Measurements from ENCODE around the gene TBC1D24. TPM values are rescaled to one million over a fixed set of nuclear protein-coding genes. Genes with fewer than 3 reads are reported as not detected.
"Not testable (repeated sequence)": the region's sequence is repeated elsewhere in the genome, so short reads cannot be mapped to it uniquely, and the experiment has no call there.

Gene TBC1D24
- total RNA-seq, 4 donors from 2014 or later: 0.59 to 21.6 (median 4.6) TPM

GRCh38 chr16:2432801-2433505 is 42.0 kb upstream of the TBC1D24 start:
- Histone ChIP-seq H3K4me1 (peaks cover 6 to 9% of the 10 kb centered on the region in 2 donors), H3K4me3 (no peak overlapping the region), H3K27me3 (no peaks in the 10 kb centered on the region), H3K36me3 (no peaks in the 10 kb centered on the region), H3K27ac (no peak overlapping the region), H3K9me3 (no peaks in the 10 kb centered on the region)
- TF ChIP-seq POLR2A (IDR thresholded peaks at IDR 0.05): no peak
- TF ChIP-seq CTCF (IDR thresholded peaks at IDR 0.05): no peak
- intact Hi-C loops (cut with DNase I; ENCODE audit: low total_unique reads): no loop called here
- DNase-seq: no peak

- H3K9me3 ChIP-seq; DNase-seq; H3K4me1 ChIP-seq; H3K27me3 ChIP-seq; H3K27ac ChIP-seq; intact Hi-C loops (cut with DNase I; ENCODE audit: low total_unique reads); H3K4me3 ChIP-seq; H3K36me3 ChIP-seq: not testable (repeated sequence)
Measured at GRCh38 chr16:2435236-2435635, 39.7 kb upstream of the TBC1D24 start.

- no peak for DNase-seq
- Histone ChIP-seq H3K27ac (no peak overlapping the region), H3K4me1 (no peaks in the 10 kb centered on the region), H3K9me3 (no peaks in the 10 kb centered on the region), H3K27me3 (no peaks in the 10 kb centered on the region), H3K36me3 (no peaks in the 10 kb centered on the region), H3K4me3 (no peak overlapping the region)
- TF ChIP-seq POLR2A (IDR thresholded peaks at IDR 0.05): no peak
- TF ChIP-seq CTCF (IDR thresholded peaks at IDR 0.05): no peak
- intact Hi-C loops (cut with DNase I; ENCODE audit: low total_unique reads): no loop called here
Measured at GRCh38 chr16:2436110-2436509, 38.8 kb upstream of the TBC1D24 start.

- TF ChIP-seq POLR2A (IDR thresholded peaks at IDR 0.05) (no peak), CTCF (IDR thresholded peaks at IDR 0.05) (no peak)
- DNase-seq: no peak
- Histone ChIP-seq H3K4me3 (no peak overlapping the region), H3K36me3 (no peaks in the 10 kb centered on the region), H3K27ac (no peak overlapping the region), H3K9me3 (no peaks in the 10 kb centered on the region), H3K27me3 (no peaks in the 10 kb centered on the region), H3K4me1 (no peaks in the 10 kb centered on the region)
- intact Hi-C loops (cut with DNase I; ENCODE audit: low total_unique reads): no loop called here
Measured at GRCh38 chr16:2437032-2437790, 37.7 kb upstream of the TBC1D24 start.

- Histone ChIP-seq H3K27ac (no peak overlapping the region), H3K9me3 (no peaks in the 10 kb centered on the region), H3K36me3 (no peaks in the 10 kb centered on the region), H3K27me3 (no peaks in the 10 kb centered on the region), H3K4me1 (no peaks in the 10 kb centered on the region), H3K4me3 (no peak overlapping the region)
- DNase-seq: no peak
- TF ChIP-seq POLR2A (IDR thresholded peaks at IDR 0.05) (no peak), CTCF (IDR thresholded peaks at IDR 0.05) (no peak)
- intact Hi-C loops (cut with DNase I; ENCODE audit: low total_unique reads): no loop called here
Measured at GRCh38 chr16:2438121-2438520, 36.8 kb upstream of the TBC1D24 start.
